HG03175 (cell line): Measurements from ENCODE around the gene CAPN5.

Experiments used
- ATAC-seq: cut with Tn5 transposase; IDR thresholded peaks from one replicate; pipeline ENCODE4 v1.9.1; 2021; ENCODE audit warnings: mild to moderate bottlenecking, moderate library complexity; ENCODE audit not compliant: unreplicated experiment

CAPN5 gene

GRCh38 chr11:77146261-77147035 lies 79.7 kb downstream of the CAPN5 start:
- ATAC-seq, result no peak

- no peak for ATAC-seq
These were observed 80.2 kb downstream of the CAPN5 start for GRCh38 chr11:77147036-77147315.

- no peak for ATAC-seq
These were observed 81.0 kb downstream of the CAPN5 start for GRCh38 chr11:77147668-77148321.

- no peak for ATAC-seq
These were observed 82.4 kb downstream of the CAPN5 start for GRCh38 chr11:77148963-77149715.

GRCh38 chr11:77149716-77150392 lies 83.1 kb downstream of the CAPN5 start:
- no peak for ATAC-seq

GRCh38 chr11:77150836-77151235 lies 84.1 kb downstream of the CAPN5 start:
- ATAC-seq, result no peak

GRCh38 chr11:77151804-77152509 lies 85.2 kb downstream of the CAPN5 start:
- no peak for ATAC-seq

GRCh38 chr11:77152846-77153245 lies 86.1 kb downstream of the CAPN5 start:
- ATAC-seq, result no peak

- no peak for ATAC-seq
These were observed 86.8 kb downstream of the CAPN5 start for GRCh38 chr11:77153276-77154185.

- ATAC-seq, result no peak
These were observed 87.8 kb downstream of the CAPN5 start for GRCh38 chr11:77154381-77155081.

GRCh38 chr11:77155082-77155475 lies 88.3 kb downstream of the CAPN5 start:
- no peak for ATAC-seq

GRCh38 chr11:77155556-77156130 lies 88.9 kb downstream of the CAPN5 start:
- ATAC-seq, result no peak

- ATAC-seq, result no peak
These were observed 89.8 kb downstream of the CAPN5 start for GRCh38 chr11:77156396-77157195.

GRCh38 chr11:77158041-77158695 lies 91.4 kb downstream of the CAPN5 start:
- no peak for ATAC-seq

GRCh38 chr11:77159219-77159936 lies 92.6 kb downstream of the CAPN5 start:
- no peak for ATAC-seq

GRCh38 chr11:77159937-77160495 lies 93.2 kb downstream of the CAPN5 start:
- ATAC-seq, result no peak

- ATAC-seq, result no peak
These were observed 96.5 kb downstream of the CAPN5 start for GRCh38 chr11:77163271-77163670.
